ENCODE data around the gene CCL7.
"Not testable (repeated sequence)": the region's sequence is repeated elsewhere in the genome, so short reads cannot be mapped to it uniquely, and the experiment has no call there.

Gene CCL7

DNA sequence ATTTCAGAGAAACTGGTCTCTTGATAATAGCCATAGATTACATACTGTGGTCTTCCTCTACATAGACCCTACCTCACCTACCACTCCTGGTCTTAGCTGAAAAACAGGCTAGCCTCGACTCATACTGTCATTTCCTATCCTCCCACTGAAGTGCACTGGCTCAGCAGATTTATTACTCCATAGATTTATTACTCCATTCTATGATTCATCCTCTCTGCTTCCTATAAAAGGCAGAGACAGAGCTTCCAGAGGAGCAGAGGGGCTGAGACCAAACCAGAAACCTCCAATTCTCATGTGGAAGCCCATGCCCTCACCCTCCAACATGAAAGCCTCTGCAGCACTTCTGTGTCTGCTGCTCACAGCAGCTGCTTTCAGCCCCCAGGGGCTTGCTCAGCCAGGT is at the start of gene CCL7:
Gene CCL7, plus strand, starts transcription at position 253 of the 400 bp plus-strand sequence. Its CDS starts 70 bp downstream, at position 323.
- TF ChIP-seq Cebpa-rat (IDR thresholded peaks at IDR 0.05): no peak
- H3K27me3 ChIP-seq: no peaks in the 10 kb centered on the region
- H3K27ac ChIP-seq: no peak within 1 kb of the TSS
- no peaks in the 10 kb centered on the region for H3K4me1 ChIP-seq
- no peaks in the 10 kb centered on the region for H4K20me1 ChIP-seq
- H3K4me3 ChIP-seq: no peak within 1 kb of the TSS
- H3K9ac ChIP-seq: no peak within 1 kb of the TSS
- H3K9me3 ChIP-seq: no peaks in the 10 kb centered on the region
- no peaks in the 10 kb centered on the region for H3K36me3 ChIP-seq
- H3K4me2 ChIP-seq: no peak within 1 kb of the TSS

- no peaks in the 10 kb centered on the region for H4K20me1 ChIP-seq
- no peak overlapping the region for H3K4me2 ChIP-seq
- no peak overlapping the region for H3K4me3 ChIP-seq
- no peak overlapping the region for H3K27ac ChIP-seq
- H3K27me3 ChIP-seq: no peaks in the 10 kb centered on the region
- no peak for TF ChIP-seq Cebpa-rat (IDR thresholded peaks at IDR 0.05)
- no peaks in the 10 kb centered on the region for H3K9me3 ChIP-seq
- no peaks in the 10 kb centered on the region for H3K36me3 ChIP-seq
- no peaks in the 10 kb centered on the region for H3K4me1 ChIP-seq
- H3K9ac ChIP-seq: no peak overlapping the region
Observed at GRCh38 chr17:34220752-34221395, 49.1 kb upstream of the CCL7 start.

GRCh38 chr17:34221411-34221810 is 48.6 kb upstream of the CCL7 start:
- Histone ChIP-seq H4K20me1 (no peaks in the 10 kb centered on the region), H3K9me3 (no peaks in the 10 kb centered on the region), H3K27ac (no peak overlapping the region), H3K36me3 (no peaks in the 10 kb centered on the region), H3K4me3 (no peak overlapping the region), H3K9ac (no peak overlapping the region), H3K4me2 (no peak overlapping the region), H3K4me1 (no peaks in the 10 kb centered on the region), H3K27me3 (no peaks in the 10 kb centered on the region)
- TF ChIP-seq Cebpa-rat (IDR thresholded peaks at IDR 0.05): no peak

DNA sequence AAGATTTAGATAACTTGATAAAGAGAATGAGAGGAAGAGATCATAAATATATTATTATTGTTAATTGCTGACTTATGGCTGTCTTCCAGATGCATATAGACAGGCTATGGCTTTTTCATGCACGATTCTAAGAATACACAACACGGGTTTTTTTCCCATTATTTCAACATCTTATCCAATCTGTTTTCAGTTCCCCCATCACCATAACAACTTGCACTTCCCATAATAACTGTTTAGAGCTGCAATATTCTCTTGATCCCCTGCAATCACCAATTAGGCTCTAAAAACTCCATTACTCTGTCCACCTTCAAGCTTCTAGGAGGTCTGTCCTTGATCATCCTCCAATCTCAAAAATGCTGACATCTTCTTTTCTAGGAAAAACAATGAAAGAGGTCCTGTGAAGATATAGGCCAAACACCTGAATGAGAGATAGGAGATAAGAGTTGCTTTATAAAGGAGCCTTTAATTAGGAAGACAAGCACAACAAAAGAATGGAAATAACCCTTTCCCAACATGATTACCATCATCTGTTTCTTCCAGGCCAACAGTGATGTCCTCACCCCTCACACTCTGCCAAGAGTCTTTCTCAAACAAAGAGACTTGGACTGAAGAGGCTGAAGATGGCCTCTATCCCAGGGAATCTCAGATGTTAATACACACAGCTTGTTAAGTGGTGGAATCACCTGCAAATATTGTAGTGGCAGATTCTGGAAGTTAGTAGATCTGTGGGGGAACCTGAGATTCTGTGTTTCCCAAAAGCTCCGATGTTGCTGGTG is 47.1 kb upstream of the CCL7 start:
- Histone ChIP-seq H3K9ac (no peak overlapping the region), H3K36me3 (no peaks in the 10 kb centered on the region), H3K27me3 (no peaks in the 10 kb centered on the region), H3K27ac (no peak overlapping the region), H3K9me3 (no peaks in the 10 kb centered on the region), H3K4me2 (no peak overlapping the region), H3K4me3 (no peak overlapping the region), H3K4me1 (peaks cover 6% of the 10 kb centered on the region; the same call in 1 of the 2 replicates), H4K20me1 (no peaks in the 10 kb centered on the region)
- no peak for TF ChIP-seq Cebpa-rat (IDR thresholded peaks at IDR 0.05)

GRCh38 chr17:34225046-34225445 is 45.0 kb upstream of the CCL7 start:
- Histone ChIP-seq H3K36me3 (no peaks in the 10 kb centered on the region), H3K4me2 (no peak overlapping the region), H3K9me3 (peaks cover 11% of the 10 kb centered on the region), H4K20me1 (no peaks in the 10 kb centered on the region), H3K4me1 (peaks cover 6% of the 10 kb centered on the region; the same call in 1 of the 2 replicates), H3K4me3 (no peak overlapping the region), H3K9ac (no peak overlapping the region), H3K27me3 (no peaks in the 10 kb centered on the region), H3K27ac (no peak overlapping the region)
- TF ChIP-seq Cebpa-rat (IDR thresholded peaks at IDR 0.05): no peak

- TF ChIP-seq Cebpa-rat (IDR thresholded peaks at IDR 0.05): no peak
- Histone ChIP-seq H3K9me3 (peaks cover 21% of the 10 kb centered on the region), H3K4me3 (no peak overlapping the region), H3K9ac (no peak overlapping the region), H3K27me3 (no peaks in the 10 kb centered on the region), H3K4me1 (peaks cover 6% of the 10 kb centered on the region; the same call in 1 of the 2 replicates), H3K4me2 (no peak overlapping the region), H3K27ac (no peak overlapping the region), H4K20me1 (no peaks in the 10 kb centered on the region), H3K36me3 (no peaks in the 10 kb centered on the region)
Observed at GRCh38 chr17:34226011-34226743, 43.8 kb upstream of the CCL7 start.

DNA sequence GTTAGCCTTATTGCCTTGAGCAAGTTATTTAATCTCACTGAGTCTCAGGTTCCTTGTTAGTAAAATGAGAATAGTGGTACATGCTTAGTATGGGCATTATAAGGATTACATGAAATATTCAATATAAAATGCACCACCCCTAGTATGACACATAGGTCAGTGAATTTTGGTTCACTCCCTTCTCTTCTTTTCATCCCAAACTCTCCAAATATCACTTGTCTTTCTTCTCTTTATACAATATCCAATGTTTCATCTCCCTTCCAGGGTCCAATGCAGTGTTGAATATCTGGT is 43.3 kb upstream of the CCL7 start:
- Histone ChIP-seq H3K36me3 (no peaks in the 10 kb centered on the region), H4K20me1 (no peaks in the 10 kb centered on the region), H3K4me2 (no peak overlapping the region), H3K9me3 (peaks cover 21% of the 10 kb centered on the region), H3K27ac (no peak overlapping the region), H3K27me3 (no peaks in the 10 kb centered on the region), H3K4me3 (no peak overlapping the region), H3K9ac (no peak overlapping the region), H3K4me1 (peaks cover 6% of the 10 kb centered on the region; the same call in 1 of the 2 replicates)
- TF ChIP-seq Cebpa-rat (IDR thresholded peaks at IDR 0.05): no peak

GRCh38 chr17:34227293-34227692 is 42.7 kb upstream of the CCL7 start:
- not testable (repeated sequence) for H3K9ac ChIP-seq, H3K27ac ChIP-seq, H3K4me3 ChIP-seq, H3K36me3 ChIP-seq, H3K4me1 ChIP-seq, H4K20me1 ChIP-seq, H3K27me3 ChIP-seq
- Histone ChIP-seq H3K9me3 (peaks cover 21% of the 10 kb centered on the region), H3K4me2 (peak overlapping the region; percentile 30; the same call in 1 of the 2 replicates)

- Histone ChIP-seq H3K4me1 (peaks cover 6% of the 10 kb centered on the region; the same call in 1 of the 2 replicates), H4K20me1 (no peaks in the 10 kb centered on the region), H3K27me3 (no peaks in the 10 kb centered on the region), H3K9ac (no peak overlapping the region), H3K4me3 (no peak overlapping the region), H3K27ac (no peak overlapping the region), H3K4me2 (peak overlapping the region; percentile 30; the same call in 1 of the 2 replicates), H3K36me3 (no peaks in the 10 kb centered on the region), H3K9me3 (peaks cover 21% of the 10 kb centered on the region)
- no peak for TF ChIP-seq Cebpa-rat (IDR thresholded peaks at IDR 0.05)
Observed at GRCh38 chr17:34227707-34228106, 42.3 kb upstream of the CCL7 start.

DNA sequence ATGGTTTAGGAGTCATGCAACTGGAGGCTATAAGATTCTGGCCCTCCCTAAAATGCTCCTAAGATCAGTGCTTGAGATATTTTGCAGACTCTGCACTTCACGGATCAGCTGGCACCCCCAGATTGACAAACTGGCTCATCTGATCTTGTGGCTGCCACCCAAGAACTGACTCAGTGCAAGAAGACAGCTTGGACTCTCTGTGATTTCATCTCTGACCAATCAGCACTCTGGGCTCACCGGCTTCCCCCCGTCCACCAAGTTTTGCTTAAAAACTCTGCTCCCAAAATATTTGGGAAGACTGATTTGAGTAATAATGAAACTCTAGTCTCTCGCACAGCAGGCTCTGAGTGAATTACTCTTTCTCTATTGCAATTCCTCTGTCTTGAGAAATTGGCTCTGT is 41.2 kb upstream of the CCL7 start:
- Histone ChIP-seq H3K4me3 (no peak overlapping the region), H3K27me3 (no peaks in the 10 kb centered on the region), H3K36me3 (no peaks in the 10 kb centered on the region), H3K9me3 (peaks cover 21% of the 10 kb centered on the region), H3K9ac (no peak overlapping the region), H3K4me2 (no peak overlapping the region), H4K20me1 (no peaks in the 10 kb centered on the region), H3K4me1 (peaks cover 6% of the 10 kb centered on the region; the same call in 1 of the 2 replicates), H3K27ac (no peak overlapping the region)
- no peak for TF ChIP-seq Cebpa-rat (IDR thresholded peaks at IDR 0.05)

Data from BLaER1 (cell line).